HTR-8/SVneo (cell line): ENCODE results near the gene POLA2.
A peak's percentile ranks its signal among the peaks of the same experiment; 100 is the strongest.

Experiments
- DNase-seq: peaks from one replicate; pipeline ENCODE4 v3.0.0; 2011; ENCODE audit warnings: low spot score, mixed read lengths; ENCODE audit not compliant: insufficient read length
- FAIRE-seq: peaks from 2 replicates; lab custom pipeline; 2011; peaks lifted over from hg19 to GRCh38; lab: Jason Lieb, UNC

Gene POLA2

GRCh38 chr11:65279279-65279678, 17.5 kb downstream of the POLA2 start:
- no peak for DNase-seq
- no peak for FAIRE-seq

- no peak for FAIRE-seq
- DNase-seq, result peak; percentile 47
Measured at GRCh38 chr11:65279741-65280440, 18.1 kb downstream of the POLA2 start.

- FAIRE-seq (no peak), DNase-seq (no peak)
Measured at GRCh38 chr11:65280646-65281045, 18.9 kb downstream of the POLA2 start.

- no peak for FAIRE-seq
Measured at GRCh38 chr11:65286686-65287085, 24.9 kb downstream of the POLA2 start.

GRCh38 chr11:65287601-65288000, 25.8 kb downstream of the POLA2 start:
- no peak for DNase-seq
- no peak for FAIRE-seq

More at GRCh38 chr11:65286686-65287085, 24.9 kb downstream of the POLA2 start:
- DNase-seq, result no peak

GRCh38 chr11:65288706-65289536, 27.2 kb downstream of the POLA2 start:
- DNase-seq, result no peak
- FAIRE-seq, result no peak

- no peak for FAIRE-seq
Measured at GRCh38 chr11:65290448-65291165, 28.8 kb downstream of the POLA2 start.

GRCh38 chr11:65291613-65292012, 29.9 kb downstream of the POLA2 start:
- FAIRE-seq, result no peak

More at GRCh38 chr11:65290448-65291165, 28.8 kb downstream of the POLA2 start:
- no peak for DNase-seq

GRCh38 chr11:65292890-65293289, 31.1 kb downstream of the POLA2 start:
- FAIRE-seq, result no peak
- no peak for DNase-seq

More at GRCh38 chr11:65291613-65292012, 29.9 kb downstream of the POLA2 start:
- DNase-seq, result no peak

- DNase-seq, result no peak
- FAIRE-seq, result no peak
Measured at GRCh38 chr11:65293909-65294381, 32.2 kb downstream of the POLA2 start.

GRCh38 chr11:65295001-65295400, 33.2 kb downstream of the POLA2 start:
- FAIRE-seq (no peak), DNase-seq (no peak)

- FAIRE-seq (no peak), DNase-seq (no peak)
Measured at GRCh38 chr11:65295571-65296341, 34.0 kb downstream of the POLA2 start.

GRCh38 chr11:65297026-65297672, 35.4 kb downstream of the POLA2 start:
- FAIRE-seq (no peak), DNase-seq (no peak)

- no peak for DNase-seq
- no peak for FAIRE-seq
Measured at GRCh38 chr11:65298131-65298535, 36.4 kb downstream of the POLA2 start.

- FAIRE-seq, result no peak
Measured at GRCh38 chr11:65298655-65299179, 37.0 kb downstream of the POLA2 start.

GRCh38 chr11:65300621-65301275, 39.0 kb downstream of the POLA2 start:
- FAIRE-seq, result no peak
- no peak for DNase-seq

More at GRCh38 chr11:65298655-65299179, 37.0 kb downstream of the POLA2 start:
- no peak for DNase-seq

- FAIRE-seq (peak; percentile 38), DNase-seq (no peak)
Measured at GRCh38 chr11:65301491-65302329, 39.9 kb downstream of the POLA2 start.

GRCh38 chr11:65303555-65303954, 41.8 kb downstream of the POLA2 start:
- no peak for DNase-seq
- no peak for FAIRE-seq
